ENCODE measurements around the gene SNAP47.

GRCh38 chr1:227788271-227789083 is 53.2 kb downstream of the SNAP47 start:
- TF ChIP-seq BACH2 (CRISPR knock-in tag; IDR thresholded peaks at IDR 0.05; ENCODE audit: borderline replicate concordance) = no peak
- TF ChIP-seq PPARA (CRISPR knock-in tag; IDR thresholded peaks at IDR 0.05; ENCODE audit: borderline replicate concordance) = no peak
- TF ChIP-seq ZNF70 (CRISPR knock-in tag; IDR thresholded peaks at IDR 0.05) = no peak
- TF ChIP-seq CSRNP3 (CRISPR knock-in tag; IDR thresholded peaks at IDR 0.05) = no peak
- no peak for TF ChIP-seq PATZ1 (CRISPR knock-in tag; IDR thresholded peaks at IDR 0.05; ENCODE audit: borderline replicate concordance)
- no peak for TF ChIP-seq ARNTL (CRISPR knock-in tag; IDR thresholded peaks at IDR 0.05; ENCODE audit: borderline replicate concordance, low read depth)

All from SK-N-SH treated with all-trans-retinoic acid at 6 μM for 48 hours (cell line).